GM12878 (cell line): ENCODE results near the gene COL11A1. TPM values are rescaled to one million over a fixed set of nuclear protein-coding genes. Genes with fewer than 3 reads are reported as not detected.

Experiments
- ATAC-seq: fragments of 200-7000 bp; cut with Tn5 transposase; 3 replicates; pipeline ENCODE4 v1.9.1; 2020; ENCODE audit warnings: mild to moderate bottlenecking, moderate library complexity
- BruUV-seq: library from RNA; stranded (reverse); fragments of 400-500 nt; replicated peaks from 2 replicates; lab custom pipeline; 2021; lab: Mats Ljungman, UMichigan
- CTCF ChIA-PET: fragments of 300-600 bp; sonication (Branson Sonifier 250); formaldehyde crosslinking; extraction: SDS; loops from one replicate; lab custom pipeline; 2021; ENCODE audit warnings: inconsistent platforms; lab: Yijun Ruan, JAX
- POLR2A ChIA-PET: fragments of 350-600 bp; formaldehyde crosslinking; extraction: SDS; loops from one replicate; lab custom pipeline; 2021; ENCODE audit warnings: inconsistent platforms; lab: Charles Lee
- RAD21 ChIA-PET: fragments of 300-600 bp; sonication (Branson Sonifier 250); formaldehyde crosslinking; loops from one replicate; lab custom pipeline; 2023; ENCODE audit warnings: antibody characterized with exemption; ENCODE audit not compliant: unreplicated experiment; lab: Charles Lee
- SMC1A ChIA-PET: fragments of 300-600 bp; sonication (Branson Sonifier 250); formaldehyde crosslinking; loops from one replicate; lab custom pipeline; 2023; ENCODE audit not compliant: unreplicated experiment, uncharacterized antibody; lab: Charles Lee
- DNase-seq: peaks from one replicate; pipeline ENCODE4 v3.0.0-alpha.2; 2011; ENCODE audit warnings: low read depth, low spot score
- FAIRE-seq: peaks from 3 replicates; lab custom pipeline; 2011; peaks lifted over from hg19 to GRCh38; lab: Jason Lieb, UNC
- H2AFZ ChIP-seq: 2 replicates; pipeline ENCODE4 v1.6.0; 2011; ENCODE audit warnings: low read depth, low read length, control low read depth; ENCODE audit not compliant: control insufficient read depth
- H3K27ac ChIP-seq: 2 replicates; pipeline ENCODE4 v1.5.1; 2011; ENCODE audit warnings: control low read depth; ENCODE audit not compliant: control insufficient read depth, insufficient read depth
- H3K27me3 ChIP-seq, 2 experiments: replicated peaks in 1 of 2; 2 replicates each; pipeline versions ENCODE4 v1.6.0 to v1.6.1; 2011; ENCODE audit warnings: low read length in 1 of 2; ENCODE audit not compliant: control insufficient read depth in 2 of 2, insufficient read depth in 2 of 2
- H3K36me3 ChIP-seq, 2 experiments: 2 replicates each; pipeline ENCODE4 v1.5.1; 2011; ENCODE audit warnings: low read length in 1 of 2; ENCODE audit not compliant: control insufficient read depth in 2 of 2, insufficient read depth in 2 of 2
- H3K4me1 ChIP-seq: 2 replicates; pipeline ENCODE4 v1.6.1; 2011; ENCODE audit warnings: mild to moderate bottlenecking, low read length, moderate library complexity, mixed read lengths; ENCODE audit not compliant: control insufficient read depth, insufficient read depth
- H3K4me2 ChIP-seq: 2 replicates; pipeline ENCODE4 v1.6.0; 2011; ENCODE audit warnings: control low read depth; ENCODE audit not compliant: control insufficient read depth, insufficient read depth
- H3K4me3 ChIP-seq: fragments of 200-600 bp; sonication (generic); 2 replicates; pipeline ENCODE4 v1.5.1; 2016
- H3K79me2 ChIP-seq: 2 replicates; pipeline ENCODE4 v1.6.0; 2011; ENCODE audit warnings: low read length; ENCODE audit not compliant: control insufficient read depth, insufficient read depth
- H3K9ac ChIP-seq: 2 replicates; pipeline ENCODE4 v1.8.0; 2011; ENCODE audit warnings: low read length, control low read depth, mixed read lengths; ENCODE audit not compliant: control insufficient read depth, insufficient read depth
- H3K9me3 ChIP-seq: replicated peaks from 3 replicates; pipeline ENCODE4 v1.5.1; 2011; ENCODE audit warnings: mild to moderate bottlenecking, low read length; ENCODE audit not compliant: control insufficient read depth, insufficient read depth
- H4K20me1 ChIP-seq: 2 replicates; pipeline ENCODE4 v1.6.0; 2011; ENCODE audit not compliant: control insufficient read depth, insufficient read depth
- BCLAF1 ChIP-seq: fragments of 450-650 bp; IDR thresholded peaks from 2 replicates; pipeline ENCODE4 v1.6.1; 2017; ENCODE audit warnings: antibody characterized with exemption, mild to moderate bottlenecking, moderate library complexity
- CEBPB ChIP-seq, 2 experiments: fragments of 150-350 bp in 1 of 2; IDR thresholded peaks; 2 replicates each; pipeline ENCODE4 v1.6.1; 2012 to 2014; ENCODE audit warnings: low read depth in 2 of 2, low read length in 2 of 2, borderline replicate concordance in 1 of 2, inconsistent platforms in 1 of 2
- E2F8 ChIP-seq: fragments of 450-650 bp; IDR thresholded peaks from 2 replicates; pipeline ENCODE4 v1.6.1; 2018; ENCODE audit warnings: mild to moderate bottlenecking, low read depth, moderate library complexity; ENCODE audit not compliant: partially characterized antibody
- EP300 ChIP-seq, 2 experiments: fragments of 150-350 bp in 1 of 2; IDR thresholded peaks; 2 replicates each; pipeline ENCODE4 v1.6.1; 2011 to 2012; ENCODE audit warnings: low read depth in 2 of 2, low read length in 2 of 2, borderline replicate concordance in 1 of 2, improper control_type of control experiment in 1 of 2, inconsistent platforms in 1 of 2; ENCODE audit not compliant: control insufficient read depth in 1 of 2
- KDM1A ChIP-seq: fragments of 200-600 bp; sonication (generic); IDR thresholded peaks from 2 replicates; pipeline ENCODE4 v1.6.1; 2016; ENCODE audit warnings: borderline replicate concordance
- MYC ChIP-seq: IDR thresholded peaks from 2 replicates; pipeline ENCODE4 v1.6.1; 2011; ENCODE audit warnings: mild to moderate bottlenecking, low read length, moderate library complexity, inconsistent platforms; ENCODE audit not compliant: insufficient read depth, insufficient replicate concordance, insufficient read length, severe bottlenecking
- NFYB ChIP-seq: IDR thresholded peaks from 2 replicates; pipeline ENCODE4 v1.6.1; 2011; ENCODE audit warnings: low read depth, mild to moderate bottlenecking, low read length, improper control_type of control experiment, moderate library complexity; ENCODE audit not compliant: insufficient read depth
- TCF7 ChIP-seq: IDR thresholded peaks from 2 replicates; pipeline ENCODE4 v1.6.1; 2014; ENCODE audit warnings: antibody characterized with exemption, borderline replicate concordance
- WRNIP1 ChIP-seq: IDR thresholded peaks from 2 replicates; pipeline ENCODE4 v1.6.1; 2011; ENCODE audit warnings: low read depth, low read length, improper control_type of control experiment, borderline replicate concordance
- WGBS: methylation state at CpG from one replicate; pipeline ENCODE4 v1.1.6; 2016; ENCODE audit warnings: low lambda C conversion rate; ENCODE audit not compliant: insufficient replicate concordance, insufficient coverage; ENCODE audit errors: missing lambda C conversion rate; 5-methylcytosine and 5-hydroxymethylcytosine counted together
- in situ Hi-C: fragments of 300-500 bp; cut with MboI; formaldehyde crosslinking; loops from 9 replicates; pipeline ENCODE4 v1.14.3; 2018; ENCODE audit warnings: mixed read lengths
- intact Hi-C: fragments of 100-400 bp; cut with micrococcal nuclease; formaldehyde crosslinking; loops from one replicate; pipeline ENCODE4 v1.14.2; 2022; ENCODE audit not compliant: unreplicated experiment
- polyA plus RNA-seq, 11 experiments: library from polyadenylated mRNA; depleted of rRNA in 4 of 11; unstranded in 6 of 11; stranded (reverse) in 5 of 11; fragments of >200 nt; fragmentation: Nextera tagmentation in 4 of 11; fragmentation: Illumina TruSeq in 1 of 11; extraction: Ambion mirVana in 4 of 11; extraction: Trizol in 1 of 11; gene quantifications; 1 replicate in 1 of 11; 2 replicates in 10 of 11; pipeline versions ENCODE4 v1.2.1 to v1.2.3, GENCODE V29; 2011 to 2016; ENCODE audit warnings: inconsistent platforms in 2 of 11, missing spikeins in 2 of 11, low read depth in 1 of 11
- total RNA-seq, 4 experiments: library from RNA; depleted of rRNA in 3 of 4; stranded (reverse); fragments of >200 nt in 3 of 4; fragmentation: Illumina TruSeq in 1 of 4; extraction: Trizol in 1 of 4; gene quantifications; 2 replicates each; pipeline versions ENCODE4 v1.2.1 to v1.2.3, GENCODE V29; 2013 to 2021

COL11A1 gene
- total and polyA plus RNA-seq, 10 of the 15 experiments (the other 5 are each of a cell fraction or from before 2014, with no cell fraction given), result 0.11 TPM; not detected in 9

- in situ Hi-C loops (no loop called here), intact Hi-C loops (no loop called here)
- POLR2A ChIA-PET, result interaction anchor here (0.6 kb wide), 1 partner anchor 80 kb away, joined by 3 read pairs; no protein-coding TSS in a partner anchor
- DNase-seq (no peak), FAIRE-seq (no peak), ATAC-seq (no peak)
- CTCF ChIA-PET, result no interaction called here
- Histone ChIP-seq H4K20me1 (no peaks in the 10 kb centered on the region), H3K79me2 (no peaks in the 10 kb centered on the region), H3K4me2 (no peak overlapping the region), H3K9ac (no peak overlapping the region), H3K27me3 (no peaks in the 10 kb centered on the region), H3K4me3 (no peak overlapping the region), H3K36me3 (no peaks in the 10 kb centered on the region), H2AFZ (no peak overlapping the region), H3K4me1 (no peaks in the 10 kb centered on the region), H3K27ac (no peak overlapping the region), H3K9me3 (no peaks in the 10 kb centered on the region)
- RAD21 ChIA-PET, result no interaction called here
- WGBS, result 0% methylated on average over 3 of the region's 3 CpGs
- SMC1A ChIA-PET, result no interaction called here
- no peak for TF ChIP-seq TCF7
- no peak for TF ChIP-seq WRNIP1
- no peak for TF ChIP-seq CEBPB (IDR thresholded peaks at IDR 0.05; ENCODE audit: borderline replicate concordance in 1 of 2, low read depth in 2 of 2, low read length in 2 of 2)
- TF ChIP-seq NFYB, result no peak
- BruUV-seq, result no TSS peak
Measured at GRCh38 chr1:102842606-102843005, 265.7 kb downstream of the COL11A1 start.

- in situ Hi-C loops, result no loop called here
- Histone ChIP-seq H3K4me2 (no peak overlapping the region), H3K79me2 (no peaks in the 10 kb centered on the region), H3K4me1 (no peaks in the 10 kb centered on the region), H3K27ac (no peak overlapping the region), H3K36me3 (no peaks in the 10 kb centered on the region), H3K9ac (no peak overlapping the region), H2AFZ (no peak overlapping the region), H3K27me3 (no peaks in the 10 kb centered on the region), H3K9me3 (no peaks in the 10 kb centered on the region), H4K20me1 (no peaks in the 10 kb centered on the region), H3K4me3 (no peak overlapping the region)
- DNase-seq (no peak), FAIRE-seq (no peak), ATAC-seq (no peak)
- WGBS, result 14% methylated on average over 5 of the region's 5 CpGs
- SMC1A ChIA-PET, result no interaction called here
- RAD21 ChIA-PET, result no interaction called here
- intact Hi-C loops, result no loop called here
- CTCF ChIA-PET, result no interaction called here
- POLR2A ChIA-PET, result no interaction called here
- BruUV-seq, result no TSS peak
- TF ChIP-seq MYC (no peak), BCLAF1 (no peak), E2F8 (no peak), KDM1A (no peak), EP300 (IDR thresholded peaks at IDR 0.05; ENCODE audit: borderline replicate concordance in 1 of 2, control insufficient read depth in 1 of 2, low read depth in 2 of 2, low read length in 2 of 2) (no peak)
Measured at GRCh38 chr1:102840741-102841140, 267.6 kb downstream of the COL11A1 start.
